ENCODE results near the gene PRTG. TPM values are rescaled to one million over a fixed set of nuclear protein-coding genes. Genes with fewer than 3 reads are reported as not detected.

The PRTG gene
- total RNA-seq, 6 experiments from 2014 or later, result 0.21 to 2.1 (median 1.3) TPM

DNA sequence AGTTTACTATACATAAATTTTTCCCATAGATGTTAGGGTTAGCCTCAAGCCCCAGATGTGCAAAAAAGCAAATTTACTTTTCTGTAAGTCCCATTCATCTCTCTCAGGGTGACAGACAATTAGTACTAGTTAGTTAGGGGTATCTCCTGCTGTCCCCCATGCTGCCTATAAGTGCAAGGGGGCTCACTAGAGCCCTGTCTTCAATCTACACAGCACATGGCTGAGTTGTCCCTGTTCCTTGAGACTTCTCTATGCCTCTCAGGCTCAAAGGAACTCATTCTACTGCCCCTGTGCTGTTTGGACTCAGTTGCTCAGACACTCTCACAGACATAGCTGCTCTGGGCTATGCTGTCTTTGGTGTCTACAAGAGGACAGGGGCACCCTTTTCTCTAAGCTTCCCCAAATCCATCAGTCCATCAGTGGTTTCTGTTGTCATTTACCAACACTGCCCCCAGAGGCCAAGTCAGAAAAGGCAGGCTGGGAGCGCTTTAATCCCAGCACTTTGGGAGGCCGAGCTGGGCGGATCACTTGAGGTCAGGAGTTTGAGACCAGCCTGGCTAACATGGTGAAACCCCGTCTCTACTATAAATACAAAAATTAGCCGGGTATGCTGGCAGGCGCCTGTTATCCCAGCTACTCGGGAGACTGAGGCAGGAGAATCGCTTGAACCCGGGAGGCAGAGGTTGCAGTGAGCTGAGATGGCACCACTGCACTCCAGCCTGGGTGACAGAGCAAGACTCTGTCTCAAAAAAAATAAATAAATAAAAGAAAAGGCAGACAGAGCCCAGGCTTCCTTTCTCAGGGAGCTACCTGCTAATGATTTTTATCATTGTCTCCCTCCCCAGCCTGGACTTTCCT lies 31.4 kb upstream of the PRTG start:
- TF ChIP-seq, protein P1, sequence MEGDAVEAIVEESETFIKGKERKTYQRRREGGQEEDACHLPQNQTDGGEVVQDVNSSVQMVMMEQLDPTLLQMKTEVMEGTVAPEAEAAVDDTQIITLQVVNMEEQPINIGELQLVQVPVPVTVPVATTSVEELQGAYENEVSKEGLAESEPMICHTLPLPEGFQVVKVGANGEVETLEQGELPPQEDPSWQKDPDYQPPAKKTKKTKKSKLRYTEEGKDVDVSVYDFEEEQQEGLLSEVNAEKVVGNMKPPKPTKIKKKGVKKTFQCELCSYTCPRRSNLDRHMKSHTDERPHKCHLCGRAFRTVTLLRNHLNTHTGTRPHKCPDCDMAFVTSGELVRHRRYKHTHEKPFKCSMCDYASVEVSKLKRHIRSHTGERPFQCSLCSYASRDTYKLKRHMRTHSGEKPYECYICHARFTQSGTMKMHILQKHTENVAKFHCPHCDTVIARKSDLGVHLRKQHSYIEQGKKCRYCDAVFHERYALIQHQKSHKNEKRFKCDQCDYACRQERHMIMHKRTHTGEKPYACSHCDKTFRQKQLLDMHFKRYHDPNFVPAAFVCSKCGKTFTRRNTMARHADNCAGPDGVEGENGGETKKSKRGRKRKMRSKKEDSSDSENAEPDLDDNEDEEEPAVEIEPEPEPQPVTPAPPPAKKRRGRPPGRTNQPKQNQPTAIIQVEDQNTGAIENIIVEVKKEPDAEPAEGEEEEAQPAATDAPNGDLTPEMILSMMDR (IDR thresholded peaks at IDR 0.05), result peak; percentile 83
- Mint-ChIP-seq H3K9me3 (no peaks in the 10 kb centered on the region), H3K27ac (no peak overlapping the region), H3K4me3 (no peak overlapping the region), H3K4me1 (ENCODE audit: low read depth) (peaks cover 15% of the 10 kb centered on the region), H3K27me3 (ENCODE audit: insufficient read depth) (peaks cover 5% of the 10 kb centered on the region), H3K36me3 (ENCODE audit: low read depth) (no peaks in the 10 kb centered on the region)
- peak; percentile 4 for DNase-seq

DNA sequence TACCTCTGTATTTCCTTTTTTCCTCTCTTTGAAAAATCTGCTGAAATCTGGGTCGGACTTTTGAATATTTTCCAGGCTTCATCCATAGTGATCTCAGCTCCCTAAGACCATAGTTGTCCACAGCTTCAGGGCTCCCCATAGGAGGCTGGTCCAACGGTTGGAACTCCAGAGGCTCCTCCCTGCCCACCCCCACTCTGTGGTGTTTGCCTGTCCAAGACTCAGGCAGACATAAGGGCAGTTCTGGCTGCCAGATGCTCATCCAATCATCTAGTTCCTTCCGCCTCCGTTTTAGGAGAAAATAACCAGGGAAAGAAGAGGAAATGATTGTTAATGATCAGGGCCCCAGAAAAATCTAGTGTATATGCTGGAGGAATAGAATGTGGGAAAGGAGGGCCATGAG lies 27.9 kb upstream of the PRTG start:
- Mint-ChIP-seq H3K9me3 (no peaks in the 10 kb centered on the region), H3K27me3 (ENCODE audit: insufficient read depth) (no peaks in the 10 kb centered on the region; the same call in 1 of the 2 replicates), H3K27ac (no peak overlapping the region), H3K4me3 (peak overlapping the region; percentile 33), H3K4me1 (ENCODE audit: low read depth) (peaks cover 20% of the 10 kb centered on the region), H3K36me3 (ENCODE audit: low read depth) (no peaks in the 10 kb centered on the region)
- TF ChIP-seq, protein P1 (IDR thresholded peaks at IDR 0.05), result no peak
- DNase-seq, result no peak

DNA sequence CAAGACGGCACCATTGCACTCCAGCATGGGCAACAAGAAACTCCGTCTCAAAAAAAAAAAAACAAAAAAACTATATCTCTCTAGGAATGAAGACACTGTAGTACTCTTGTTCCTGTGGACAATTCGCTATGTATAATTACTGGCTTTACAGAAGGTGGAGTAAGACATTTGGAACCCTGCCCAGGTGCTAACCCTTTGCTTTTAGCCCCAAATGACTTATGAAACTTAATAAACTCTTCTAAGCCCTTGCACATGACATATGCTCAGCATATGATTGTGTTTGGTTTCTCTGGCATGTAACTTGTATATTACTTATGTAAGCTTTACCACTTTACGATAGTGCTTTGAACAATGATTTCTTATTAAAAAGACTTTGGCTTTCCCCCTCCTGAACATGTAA lies 27.3 kb upstream of the PRTG start:
- no peak overlapping the region for H3K27ac Mint-ChIP-seq
- peaks cover 17% of the 10 kb centered on the region for H3K4me1 Mint-ChIP-seq (ENCODE audit: low read depth)

DNA sequence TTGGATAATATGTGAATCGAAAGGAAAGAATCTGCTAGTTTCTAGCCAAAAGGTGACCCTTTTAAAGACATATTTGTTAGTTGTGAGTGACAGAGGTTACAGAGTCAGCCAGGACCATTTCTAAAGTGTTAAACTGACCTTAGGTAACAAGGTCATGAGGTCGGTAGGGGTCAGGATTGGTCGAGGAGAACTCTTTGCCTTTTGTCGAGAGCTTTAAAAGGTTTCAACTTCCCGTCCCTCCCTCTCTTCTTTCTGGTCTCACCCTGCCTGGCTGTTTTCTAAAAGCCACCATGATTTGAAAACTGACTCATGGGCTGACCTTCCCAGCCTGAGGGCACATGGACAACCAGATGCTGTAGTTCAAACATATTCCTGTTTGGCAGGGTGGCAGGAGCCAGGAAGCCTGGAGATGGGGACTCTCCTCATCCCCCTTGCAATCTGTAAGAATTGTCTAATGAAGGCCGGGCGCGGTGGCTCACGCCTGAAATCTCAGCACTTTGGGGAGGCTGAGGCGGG lies 25.8 kb upstream of the PRTG start:
- no peak for DNase-seq
- Mint-ChIP-seq H3K27me3 (ENCODE audit: insufficient read depth) (no peaks in the 10 kb centered on the region; the same call in 1 of the 2 replicates), H3K27ac (no peak overlapping the region), H3K4me1 (ENCODE audit: low read depth) (peaks cover 15% of the 10 kb centered on the region), H3K36me3 (ENCODE audit: low read depth) (no peaks in the 10 kb centered on the region), H3K9me3 (no peaks in the 10 kb centered on the region), H3K4me3 (0 out of 2 replicates have a peak overlapping the region, but pooled peaks have one; percentile 5)
- TF ChIP-seq, protein P1 (IDR thresholded peaks at IDR 0.05), result no peak

More for the DNA sequence above, 27.3 kb upstream of the PRTG start:
- DNase-seq, result no peak
- TF ChIP-seq, protein P1 (IDR thresholded peaks at IDR 0.05), result no peak
- H3K27me3 Mint-ChIP-seq (ENCODE audit: insufficient read depth), result no peaks in the 10 kb centered on the region; the same call in 1 of the 2 replicates
- no peaks in the 10 kb centered on the region for H3K36me3 Mint-ChIP-seq (ENCODE audit: low read depth)
- H3K4me3 Mint-ChIP-seq, result no peak overlapping the region
- no peaks in the 10 kb centered on the region for H3K9me3 Mint-ChIP-seq

DNA sequence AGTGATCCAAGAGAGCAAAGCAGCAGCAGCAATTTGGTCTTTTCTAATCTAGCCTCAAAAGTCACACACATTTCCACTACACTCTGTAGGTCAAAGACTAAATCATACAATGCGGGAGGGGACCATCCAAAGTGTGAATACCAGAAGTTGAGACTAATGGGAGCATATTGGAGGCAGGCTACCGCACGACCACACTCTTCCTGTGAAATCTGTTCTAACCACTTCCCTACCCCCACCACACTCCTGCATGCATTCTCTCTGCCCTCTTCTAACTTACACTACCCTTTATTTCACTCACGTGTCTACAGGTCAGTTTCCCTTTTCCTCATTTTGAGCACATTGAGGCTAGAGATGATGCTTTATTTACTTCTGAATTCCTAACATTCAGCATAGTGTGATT lies 23.7 kb upstream of the PRTG start:
- no peak overlapping the region for H3K4me3 Mint-ChIP-seq
- no peaks in the 10 kb centered on the region for H3K36me3 Mint-ChIP-seq (ENCODE audit: low read depth)
- H3K9me3 Mint-ChIP-seq, result no peaks in the 10 kb centered on the region
- H3K27me3 Mint-ChIP-seq (ENCODE audit: insufficient read depth), result peaks cover 3% of the 10 kb centered on the region
- TF ChIP-seq, protein P1 (IDR thresholded peaks at IDR 0.05), result no peak
- no peak for DNase-seq
- peaks cover 15% of the 10 kb centered on the region for H3K4me1 Mint-ChIP-seq (ENCODE audit: low read depth)
- no peak overlapping the region for H3K27ac Mint-ChIP-seq
